Left lung (tissue), 10 donors: ENCODE data around the gene LMF2. TPM values are rescaled to one million over a fixed set of nuclear protein-coding genes. Genes with fewer than 3 reads are reported as not detected.

Source experiments
- ATAC-seq: fragments of 200-7000 bp; cut with Tn5 transposase; one replicate; pipeline ENCODE4 v1.9.1; 2020; ENCODE audit warnings: moderate library complexity
- DNase-seq, 4 donors: peaks; one replicate each; pipeline ENCODE4 v3.0.0-alpha.2; 2013 to 2020
- H3K27ac ChIP-seq, 2 donors: fragments of 200-600 bp; sonication (generic) in 1 of 2; one replicate each; pipeline versions ENCODE4 v1.5.0 to v1.8.0; 2020 to 2021
- H3K27me3 ChIP-seq, 2 donors: fragments of 200-600 bp; sonication (generic) in 1 of 2; one replicate each; pipeline versions ENCODE4 v1.5.0 to v1.8.0; 2020 to 2021
- H3K36me3 ChIP-seq, 2 donors: fragments of 200-600 bp; sonication (generic) in 1 of 2; one replicate each; pipeline versions ENCODE4 v1.5.0 to v1.8.0; 2020 to 2021
- H3K4me1 ChIP-seq, 2 donors: fragments of 200-600 bp; one replicate each; pipeline ENCODE4 v1.8.0; 2021
- H3K4me3 ChIP-seq, 2 donors: fragments of 200-600 bp; sonication (generic) in 1 of 2; one replicate each; pipeline versions ENCODE4 v1.5.0 to v1.8.0; 2020 to 2021; ENCODE audit warnings: mild to moderate bottlenecking in 1 of 2
- H3K9me3 ChIP-seq, 2 donors: fragments of 200-600 bp; sonication (generic) in 1 of 2; one replicate each; pipeline versions ENCODE4 v1.5.0 to v1.8.0; 2020 to 2021
- CTCF ChIP-seq, 2 donors: fragments of 200-600 bp; sonication (generic) in 1 of 2; IDR thresholded peaks; one replicate each; pipeline versions ENCODE4 v1.5.0 to v1.8.0; 2021; ENCODE audit warnings: antibody characterized with exemption in 2 of 2
- intact Hi-C, 2 donors: fragments of 100-400 bp; cut with DNase I; formaldehyde crosslinking; loops; one replicate each; pipeline versions ENCODE4 v1.11.2 to v1.14.2; 2022
- polyA plus RNA-seq, 6 donors: library from polyadenylated mRNA; unstranded; fragments of 120-200 nt; gene quantifications; one replicate each; pipeline ENCODE4 v1.2.1, GENCODE V29; 2013; ENCODE audit not compliant: insufficient read length in 6 of 6
- total RNA-seq, 2 donors: library from RNA; stranded (reverse); fragmentation: NEBNext Ultra II Directional; extraction: Animal tissue kit (Norgen Biotek cat#: 25700); gene quantifications; one replicate each; pipeline ENCODE4 v1.2.1, GENCODE V29; 2021
- donor health status: DM: no; HTN: yes; CAD: no.
- donor health status: DM: no; HTN: no; CAD: no.

The LMF2 gene
- total and polyA plus RNA-seq, 8 donors, result 32.9 to 76.4 (median 47.1) TPM

GRCh38 chr22:50513175-50513574, 5.7 kb upstream of the LMF2 start:
- H3K27me3 ChIP-seq, result no peaks in the 10 kb centered on the region
- H3K4me1 ChIP-seq, result peaks cover 10 to 19% of the 10 kb centered on the region in 2 donors
- DNase-seq (no peak), ATAC-seq (no peak)
- H3K4me3 ChIP-seq, result no peak overlapping the region
- TF ChIP-seq CTCF (IDR thresholded peaks at IDR 0.05), result no peak
- no peaks in the 10 kb centered on the region for H3K9me3 ChIP-seq
- H3K27ac ChIP-seq, result no peak overlapping the region
- H3K36me3 ChIP-seq, result peaks cover 0 to 29% of the 10 kb centered on the region in 2 donors
- intact Hi-C loops, result no loop called here

GRCh38 chr22:50508897-50509296, 1.4 kb upstream of the LMF2 start:
- Histone ChIP-seq H3K36me3 (peaks cover 0 to 20% of the 10 kb centered on the region in 2 donors), H3K27ac (peak overlapping the region; percentile 82 to 90), H3K4me3 (peak overlapping the region; percentile 72 to 78), H3K4me1 (peaks cover 17 to 36% of the 10 kb centered on the region in 2 donors), H3K9me3 (no peaks in the 10 kb centered on the region), H3K27me3 (no peaks in the 10 kb centered on the region)
- no peak for ATAC-seq
- DNase-seq, result no peak
- intact Hi-C loops, result loop anchor here in 1 of 2 donors (10.0 kb wide), 1 partner anchor 86 kb away; no protein-coding TSS in a partner anchor
- no peak for TF ChIP-seq CTCF (IDR thresholded peaks at IDR 0.05)

GRCh38 chr22:50507991-50508884, 736 bp upstream of the LMF2 start, which contains the start of gene NCAPH2:
Gene NCAPH2, plus strand, starts transcription at chr22:50508224. Its CDS starts 114 bp downstream, at chr22:50508338.
- no peak for TF ChIP-seq CTCF (IDR thresholded peaks at IDR 0.05)
- peaks cover 17 to 36% of the 10 kb centered on the region in 2 donors for H3K4me1 ChIP-seq
- DNase-seq (peak; percentile 96 to 99 (median 98)), ATAC-seq (peak; percentile 81)
- H3K27ac ChIP-seq, result peak within 1 kb of the TSS; percentile 82 to 90
- H3K9me3 ChIP-seq, result no peaks in the 10 kb centered on the region
- H3K36me3 ChIP-seq, result peaks cover 0 to 25% of the 10 kb centered on the region in 2 donors
- intact Hi-C loops, result loop anchor here in 1 of 2 donors (10.0 kb wide), 1 partner anchor 87 kb away; no protein-coding TSS in a partner anchor
- peak within 1 kb of the TSS; percentile 88 to 90 for H3K4me3 ChIP-seq
- H3K27me3 ChIP-seq, result no peaks in the 10 kb centered on the region

- DNase-seq (peak in 2 of 4 donors; percentile 54 to 80), ATAC-seq (peak; percentile 1)
- TF ChIP-seq CTCF (IDR thresholded peaks at IDR 0.05), result no peak
- H3K27me3 ChIP-seq, result no peaks in the 10 kb centered on the region
- peak overlapping the region; percentile 69 to 87 for H3K27ac ChIP-seq
- intact Hi-C loops, result loop anchor here in 1 of 2 donors (10.0 kb wide), 1 partner anchor 88 kb away; no protein-coding TSS in a partner anchor
- H3K4me3 ChIP-seq, result peak overlapping the region; percentile 88 to 90
- H3K9me3 ChIP-seq, result no peaks in the 10 kb centered on the region
- H3K4me1 ChIP-seq, result peaks cover 17 to 30% of the 10 kb centered on the region in 2 donors
- H3K36me3 ChIP-seq, result peaks cover 0 to 40% of the 10 kb centered on the region in 2 donors
These were observed 686 bp downstream of the LMF2 start for GRCh38 chr22:50506611-50507420.
